Thyroid gland (tissue), 4 donors: ENCODE measurements around the gene HTR4.

ENCODE experiments used
- CTCF ChIP-seq, 6 experiments: fragments of 200-600 bp in 3 of 6; fragments of 450-650 bp in 3 of 6; sonication (generic) in 3 of 6; IDR thresholded peaks; one replicate each; pipeline ENCODE4 v1.5.1; 2016 to 2019; ENCODE audit warnings: antibody characterized with exemption in 6 of 6, mild to moderate bottlenecking in 2 of 6, inconsistent platforms in 1 of 6, moderate library complexity in 1 of 6
- POLR2A ChIP-seq, 2 donors: fragments of 450-650 bp; IDR thresholded peaks; one replicate each; pipeline ENCODE4 v1.6.1; 2017; ENCODE audit warnings: antibody characterized with exemption in 2 of 2, mild to moderate bottlenecking in 2 of 2, moderate library complexity in 1 of 2

GRCh38 chr5:148632255-148633066, 21.9 kb downstream of the HTR4 start:
- TF ChIP-seq CTCF (IDR thresholded peaks at IDR 0.05) (no peak), POLR2A (IDR thresholded peaks at IDR 0.05) (no peak)
